HepG2 (cell line): ENCODE data around the gene FBXO24. TPM values are rescaled to one million over a fixed set of nuclear protein-coding genes. Genes with fewer than 3 reads are reported as not detected.

Source experiments
- ATAC-seq: fragments of 200-7000 bp; cut with Tn5 transposase; 3 replicates; pipeline ENCODE4 v1.9.1; 2020; ENCODE audit warnings: mild to moderate bottlenecking, moderate library complexity
- BruUV-seq: library from RNA; stranded (reverse); fragments of 400-500 nt; replicated peaks from 2 replicates; lab custom pipeline; 2021; lab: Mats Ljungman, UMichigan
- CTCF ChIA-PET: fragments of 300-600 bp; formaldehyde crosslinking; extraction: SDS; loops from one replicate; lab custom pipeline; 2021; ENCODE audit warnings: low total read pairs, inconsistent platforms, low intra/inter-chr PET ratio; lab: Yijun Ruan, JAX
- POLR2A ChIA-PET: fragments of 350-600 bp; sonication (Branson Sonifier 250); formaldehyde crosslinking; loops from one replicate; lab custom pipeline; 2020; ENCODE audit warnings: antibody characterized with exemption, inconsistent platforms; lab: Yijun Ruan, JAX
- DNase-seq: peaks from one replicate; pipeline ENCODE4 v3.0.0-alpha.2; 2015; ENCODE audit warnings: low spot score
- FAIRE-seq: peaks from 3 replicates; lab custom pipeline; 2011; peaks lifted over from hg19 to GRCh38; lab: Jason Lieb, UNC
- H2AFZ ChIP-seq: one replicate; pipeline ENCODE4 v1.6.1; 2011; ENCODE audit warnings: low read length, inconsistent platforms
- H3K27ac ChIP-seq: fragments of 300-600 bp; 3 replicates; pipeline ENCODE4 v1.8.0; 2011; ENCODE audit warnings: mixed run types, mild to moderate bottlenecking, mixed read lengths, low read length, inconsistent platforms; ENCODE audit not compliant: insufficient read depth; ENCODE audit errors: extremely low read length
- H3K27me3 ChIP-seq, 2 experiments: fragments of 200-600 bp in 1 of 2; 2 replicates in 1 of 2; 3 replicates in 1 of 2; pipeline versions ENCODE4 v1.6.0 to v1.8.0; 2011; ENCODE audit warnings: low read length in 2 of 2, mild to moderate bottlenecking in 2 of 2, moderate library complexity in 2 of 2, inconsistent platforms in 1 of 2; ENCODE audit not compliant: insufficient read depth in 2 of 2, control insufficient read depth in 1 of 2
- H3K36me3 ChIP-seq, 2 experiments: fragments of 200-600 bp in 1 of 2; replicated peaks in 1 of 2; 2 replicates in 1 of 2; 3 replicates in 1 of 2; pipeline versions ENCODE4 v1.5.1 to v1.8.0; 2011; ENCODE audit warnings: low read length in 2 of 2, inconsistent platforms in 1 of 2; ENCODE audit not compliant: insufficient read depth in 2 of 2, control insufficient read depth in 1 of 2
- H3K4me1 ChIP-seq: 2 replicates; pipeline ENCODE4 v1.5.1; 2012; ENCODE audit warnings: low read length, inconsistent platforms; ENCODE audit not compliant: insufficient read depth
- H3K4me2 ChIP-seq: 2 replicates; pipeline ENCODE4 v1.6.0; 2011; ENCODE audit warnings: low read depth, low read length, inconsistent platforms
- H3K4me3 ChIP-seq, 3 experiments: fragments of 200-600 bp in 1 of 3; sonication (generic), shearing (Covaris generic) in 1 of 3; replicated peaks in 1 of 3; 2 replicates each; pipeline ENCODE4 v1.5.1; 2011 to 2016; ENCODE audit warnings: low read length in 3 of 3, inconsistent platforms in 2 of 3, low read depth in 2 of 3, mild to moderate bottlenecking in 2 of 3, control low read depth in 1 of 3, mixed read lengths in 1 of 3; ENCODE audit not compliant: insufficient read depth in 1 of 3
- H3K79me2 ChIP-seq: one replicate; pipeline ENCODE4 v1.6.1; 2011; ENCODE audit warnings: low read length, inconsistent platforms; ENCODE audit not compliant: insufficient read depth
- H3K9ac ChIP-seq: 2 replicates; pipeline ENCODE4 v1.6.0; 2011; ENCODE audit warnings: mild to moderate bottlenecking, low read depth, low read length, inconsistent platforms; ENCODE audit not compliant: insufficient read depth
- H3K9me3 ChIP-seq: 2 replicates; pipeline ENCODE4 v1.5.1; 2012; ENCODE audit warnings: mild to moderate bottlenecking, low read length
- H4K20me1 ChIP-seq: 2 replicates; pipeline ENCODE4 v1.6.0; 2011; ENCODE audit warnings: inconsistent platforms, mild to moderate bottlenecking, low read length, moderate library complexity; ENCODE audit not compliant: insufficient read depth
- GMEB2 ChIP-seq: IDR thresholded peaks from 2 replicates; pipeline ENCODE4 v1.6.1; 2016; ENCODE audit warnings: missing biosample characterization, missing genetic modification reagents, low read depth
- KMT2A ChIP-seq: sonication (generic); formaldehyde crosslinking; IDR thresholded peaks from 2 replicates; pipeline ENCODE4 v1.4.0; 2020; ENCODE audit warnings: missing genetic modification reagents
- NCOA2 ChIP-seq: sonication (generic); formaldehyde crosslinking; IDR thresholded peaks from 2 replicates; pipeline ENCODE4 v1.8.0; 2022; ENCODE audit warnings: inconsistent platforms
- PITX1 ChIP-seq: sonication (generic); formaldehyde crosslinking; IDR thresholded peaks from 2 replicates; pipeline ENCODE4 v1.5.1; 2020; ENCODE audit warnings: mild to moderate bottlenecking, missing genetic modification reagents
- SAP130 ChIP-seq: IDR thresholded peaks from 2 replicates; pipeline ENCODE4 v1.6.1; 2016; ENCODE audit warnings: low read depth
- SMAD1 ChIP-seq: sonication (generic); formaldehyde crosslinking; IDR thresholded peaks from 2 replicates; pipeline ENCODE4 v1.4.0; 2020; ENCODE audit warnings: missing genetic modification reagents, low read depth, mild to moderate bottlenecking, borderline replicate concordance
- SYNCRIP ChIP-seq: fragments of 200-400 bp; formaldehyde crosslinking; IDR thresholded peaks from 2 replicates; pipeline ENCODE4 v1.6.1; 2018; ENCODE audit warnings: mild to moderate bottlenecking, low read depth, low read length; ENCODE audit not compliant: insufficient read depth
- TCF7 ChIP-seq: sonication (generic); IDR thresholded peaks from 2 replicates; pipeline ENCODE4 v1.6.1; 2016; ENCODE audit warnings: antibody characterized with exemption, low read depth
- ZBTB7B ChIP-seq: sonication (generic); formaldehyde crosslinking; IDR thresholded peaks from 2 replicates; pipeline ENCODE4 v1.4.0; 2020; ENCODE audit warnings: missing genetic modification reagents
- ZFP82 ChIP-seq: sonication (generic); formaldehyde crosslinking; IDR thresholded peaks from 2 replicates; pipeline ENCODE4 v1.5.1; 2020; ENCODE audit warnings: mild to moderate bottlenecking, missing genetic modification reagents, borderline replicate concordance
- ZNF256 ChIP-seq: sonication (generic); formaldehyde crosslinking; conservative IDR thresholded peaks from 2 replicates; pipeline ENCODE4 v1.4.0; 2020; ENCODE audit warnings: missing genetic modification reagents
- ZNF382 ChIP-seq: sonication (generic); formaldehyde crosslinking; IDR thresholded peaks from 2 replicates; pipeline ENCODE4 v1.5.0; 2020; ENCODE audit warnings: missing genetic modification reagents, mild to moderate bottlenecking, borderline replicate concordance
- ZNF577 ChIP-seq: sonication (generic); formaldehyde crosslinking; IDR thresholded peaks from 2 replicates; pipeline ENCODE4 v1.4.0; 2020; ENCODE audit warnings: mild to moderate bottlenecking, low read depth, missing genetic modification reagents, borderline replicate concordance
- ZNF784 ChIP-seq: sonication (generic); formaldehyde crosslinking; IDR thresholded peaks from 2 replicates; pipeline ENCODE4 v1.5.1; 2020; ENCODE audit warnings: missing genetic modification reagents, mild to moderate bottlenecking, borderline replicate concordance
- WGBS: methylation state at CpG from one replicate; pipeline ENCODE4 v1.1.6; 2017; ENCODE audit warnings: low lambda C conversion rate; 5-methylcytosine and 5-hydroxymethylcytosine counted together
- in situ Hi-C: cut with HindIII; loops from 2 replicates; pipeline ENCODE4 v1.10.0; 2017; ENCODE audit warnings: low pct_unique_long_range_greater_than_20kb; ENCODE audit not compliant: extremely low pct_ligation_motif_present
- intact Hi-C: fragments of 100-400 bp; cut with micrococcal nuclease; formaldehyde crosslinking; loops from one replicate; pipeline ENCODE4 v1.10.0; 2022; ENCODE audit not compliant: unreplicated experiment
- polyA plus RNA-seq, 8 experiments: library from polyadenylated mRNA; depleted of rRNA in 3 of 8; stranded (reverse) in 7 of 8; unstranded in 1 of 8; fragments of >200 nt; fragmentation: Illumina TruSeq in 4 of 8; extraction: Trizol in 4 of 8; gene quantifications; 2 replicates each; pipeline versions ENCODE4 v1.2.1 to v1.2.3, GENCODE V29; 2011 to 2016; ENCODE audit warnings: low read depth in 4 of 8, missing spikeins in 1 of 8, mixed read lengths in 1 of 8; ENCODE audit not compliant: insufficient read depth in 1 of 8
- total RNA-seq, 5 experiments: library from RNA; depleted of rRNA; stranded (reverse); fragments of >200 nt; fragmentation: Illumina TruSeq; extraction: Trizol; gene quantifications; 2 replicates each; pipeline ENCODE4 v1.2.3, GENCODE V29; 2016; ENCODE audit warnings: low read depth in 1 of 5
- TF ChIP-seq, protein P1 (sequence below): sonication (generic); formaldehyde crosslinking; IDR thresholded peaks from 2 replicates; pipeline ENCODE4 v1.5.1; 2020; ENCODE audit warnings: missing genetic modification reagents, mild to moderate bottlenecking, borderline replicate concordance

FBXO24 gene
- total and polyA plus RNA-seq, 2 of the 13 experiments (the other 11 are each of a cell fraction or from before 2014, with no cell fraction given) = 0.20 to 0.55 TPM

DNA sequence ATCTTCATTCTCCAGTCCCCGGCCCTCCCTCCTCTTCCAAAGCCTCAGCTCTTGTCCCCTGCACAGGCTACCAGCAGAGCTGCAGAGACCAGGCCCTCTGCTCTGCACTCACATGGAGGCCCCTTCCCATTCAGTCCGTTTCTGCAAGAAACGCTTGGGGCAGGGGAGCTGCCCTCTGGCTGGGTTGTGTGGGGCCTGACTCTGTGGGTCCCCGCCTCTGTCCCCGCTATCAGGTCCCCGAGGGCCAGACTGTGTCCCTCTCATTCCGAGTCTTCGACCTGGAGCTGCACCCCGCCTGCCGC is 17.5 kb downstream of the FBXO24 start:
- no peak for TF ChIP-seq ZNF256 (CRISPR knock-in tag)
- no peak for TF ChIP-seq NCOA2 (CRISPR knock-in tag)
- no peak for TF ChIP-seq SAP130
- TF ChIP-seq GMEB2 (CRISPR knock-in tag) = no peak
- TF ChIP-seq SMAD1 = no peak
- TF ChIP-seq ZNF382 (CRISPR knock-in tag) = no peak
- TF ChIP-seq, protein P1, sequence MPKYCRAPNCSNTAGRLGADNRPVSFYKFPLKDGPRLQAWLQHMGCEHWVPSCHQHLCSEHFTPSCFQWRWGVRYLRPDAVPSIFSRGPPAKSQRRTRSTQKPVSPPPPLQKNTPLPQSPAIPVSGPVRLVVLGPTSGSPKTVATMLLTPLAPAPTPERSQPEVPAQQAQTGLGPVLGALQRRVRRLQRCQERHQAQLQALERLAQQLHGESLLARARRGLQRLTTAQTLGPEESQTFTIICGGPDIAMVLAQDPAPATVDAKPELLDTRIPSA = no peak
- no peak for TF ChIP-seq ZBTB7B
- no peak for TF ChIP-seq TCF7
- TF ChIP-seq SYNCRIP = no peak
- TF ChIP-seq ZNF784 (CRISPR knock-in tag) = no peak
- TF ChIP-seq PITX1 (CRISPR knock-in tag) = no peak
- no peak for TF ChIP-seq KMT2A (CRISPR knock-in tag)
- TF ChIP-seq ZNF577 (CRISPR knock-in tag) = no peak
- TF ChIP-seq ZFP82 (CRISPR knock-in tag) = no peak
- 86% methylated on average over 6 of the region's 10 CpGs for WGBS

More for the DNA sequence above, 17.5 kb downstream of the FBXO24 start:
- H2AFZ ChIP-seq = no peak overlapping the region
- no peaks in the 10 kb centered on the region for H3K9me3 ChIP-seq
- ChIA-PET CTCF (no interaction called here), POLR2A (interaction anchor here (2.7 to 2.9 kb wide), 2 partner anchors 9 to 18 kb away, joined by 16 to 19 read pairs; partner anchors contain the start of genes FBXO24, LRCH4 and MOSPD3)
- BruUV-seq = no TSS peak
- ATAC-seq (no peak), DNase-seq (no peak), FAIRE-seq (no peak)
- H3K4me2 ChIP-seq = no peak overlapping the region
- H3K27me3 ChIP-seq = 0 out of 5 replicates have a peak, but pooled peaks cover 0 to 2% of the 10 kb centered on the region in 2 experiments
- no peak overlapping the region for H3K9ac ChIP-seq
- H3K4me1 ChIP-seq = peaks cover 44% of the 10 kb centered on the region
- H3K36me3 ChIP-seq = no peaks in the 10 kb centered on the region
- H4K20me1 ChIP-seq = no peaks in the 10 kb centered on the region
- H3K79me2 ChIP-seq = no peaks in the 10 kb centered on the region
- intact Hi-C loops (no loop called here), in situ Hi-C loops (no loop called here)
- no peak overlapping the region for H3K4me3 ChIP-seq
- no peak overlapping the region for H3K27ac ChIP-seq
